Astrocyte (in vitro differentiated cells and primary cell): Measurements from ENCODE around the gene PTPRT.

Experiments used
- EZH2 ChIP-seq: IDR thresholded peaks from 2 replicates; pipeline ENCODE4 v1.6.1; 2012; ENCODE audit warnings: mild to moderate bottlenecking, low read length, inconsistent platforms; ENCODE audit not compliant: insufficient read depth
- TF ChIP-seq, protein P1 (sequence below): IDR thresholded peaks from 2 replicates; pipeline ENCODE4 v1.5.1; 2011; ENCODE audit warnings: low read depth, mild to moderate bottlenecking, inconsistent platforms, low read length, moderate library complexity; ENCODE audit not compliant: insufficient read depth

DNA sequence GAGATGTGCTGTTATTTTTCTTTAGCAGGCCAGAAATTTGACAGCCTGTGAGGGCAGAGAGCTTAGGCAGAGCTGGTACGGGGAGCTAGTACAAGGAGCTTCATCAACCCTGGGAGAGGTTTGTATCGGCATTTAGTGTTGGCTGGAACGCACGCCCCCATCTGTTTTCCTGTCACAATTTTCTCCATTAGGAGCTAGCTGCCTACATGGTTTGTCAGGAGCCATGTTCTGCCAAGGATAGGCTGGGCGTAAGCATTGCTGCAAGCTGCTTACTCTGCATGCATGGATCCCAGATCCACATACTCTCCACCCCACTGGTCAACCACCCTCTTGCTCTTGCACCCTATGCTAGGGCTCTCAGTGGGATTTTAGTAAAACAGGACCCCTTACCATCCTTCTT is 1122.5 kb downstream of the PTPRT start:
- TF ChIP-seq, protein P1, sequence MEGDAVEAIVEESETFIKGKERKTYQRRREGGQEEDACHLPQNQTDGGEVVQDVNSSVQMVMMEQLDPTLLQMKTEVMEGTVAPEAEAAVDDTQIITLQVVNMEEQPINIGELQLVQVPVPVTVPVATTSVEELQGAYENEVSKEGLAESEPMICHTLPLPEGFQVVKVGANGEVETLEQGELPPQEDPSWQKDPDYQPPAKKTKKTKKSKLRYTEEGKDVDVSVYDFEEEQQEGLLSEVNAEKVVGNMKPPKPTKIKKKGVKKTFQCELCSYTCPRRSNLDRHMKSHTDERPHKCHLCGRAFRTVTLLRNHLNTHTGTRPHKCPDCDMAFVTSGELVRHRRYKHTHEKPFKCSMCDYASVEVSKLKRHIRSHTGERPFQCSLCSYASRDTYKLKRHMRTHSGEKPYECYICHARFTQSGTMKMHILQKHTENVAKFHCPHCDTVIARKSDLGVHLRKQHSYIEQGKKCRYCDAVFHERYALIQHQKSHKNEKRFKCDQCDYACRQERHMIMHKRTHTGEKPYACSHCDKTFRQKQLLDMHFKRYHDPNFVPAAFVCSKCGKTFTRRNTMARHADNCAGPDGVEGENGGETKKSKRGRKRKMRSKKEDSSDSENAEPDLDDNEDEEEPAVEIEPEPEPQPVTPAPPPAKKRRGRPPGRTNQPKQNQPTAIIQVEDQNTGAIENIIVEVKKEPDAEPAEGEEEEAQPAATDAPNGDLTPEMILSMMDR, result no peak
- TF ChIP-seq EZH2, result no peak
